Panc1 (cell line): ENCODE results near the gene CCBE1.

ENCODE experiments used
- POLR2AphosphoS5 ChIP-seq: IDR thresholded peaks from 2 replicates; pipeline ENCODE4 v1.6.1; 2012; ENCODE audit warnings: mild to moderate bottlenecking, low read depth, low read length, moderate library complexity
- SIN3A ChIP-seq: IDR thresholded peaks from 2 replicates; pipeline ENCODE4 v1.6.1; 2012; ENCODE audit warnings: low read depth, mild to moderate bottlenecking, low read length, moderate library complexity, borderline replicate concordance; ENCODE audit not compliant: insufficient read depth
- TCF7L2 ChIP-seq: IDR thresholded peaks from 2 replicates; pipeline ENCODE4 v1.6.1; 2011; ENCODE audit warnings: mild to moderate bottlenecking, low read depth, low read length, inconsistent platforms
- TF ChIP-seq, protein P1 (sequence below): fragments of 450-650 bp; IDR thresholded peaks from 2 replicates; pipeline ENCODE4 v1.5.1; 2017; ENCODE audit warnings: mild to moderate bottlenecking
- TF ChIP-seq, protein P2 (sequence below), 2 experiments: IDR thresholded peaks; 2 replicates each; pipeline ENCODE4 v1.6.1; 2011 to 2012; ENCODE audit warnings: low read depth in 2 of 2, control low read depth in 1 of 2, low read length in 1 of 2, mild to moderate bottlenecking in 1 of 2, moderate library complexity in 1 of 2; ENCODE audit not compliant: insufficient read depth in 1 of 2

DNA sequence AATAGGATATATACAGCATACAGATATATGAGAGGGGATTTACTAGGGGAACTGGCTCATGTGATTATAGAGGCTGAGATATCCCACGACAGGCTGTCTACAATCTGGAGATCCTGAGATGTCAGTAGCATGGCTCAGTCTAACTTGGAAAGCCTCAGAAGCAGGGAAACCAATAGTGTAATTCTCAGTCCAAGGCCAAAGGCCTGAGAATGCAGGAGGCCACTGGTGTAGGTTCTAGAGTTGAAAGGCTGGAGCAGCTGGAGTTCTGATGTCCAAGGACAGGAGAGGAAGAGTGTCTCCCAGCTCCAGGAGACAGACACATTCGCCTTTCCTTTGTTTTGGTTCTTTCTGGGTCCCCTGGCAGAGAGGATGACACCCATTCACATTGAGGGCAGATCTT, 20.1 kb upstream of the CCBE1 start:
- no peak for TF ChIP-seq POLR2AphosphoS5
- TF ChIP-seq, protein P1, sequence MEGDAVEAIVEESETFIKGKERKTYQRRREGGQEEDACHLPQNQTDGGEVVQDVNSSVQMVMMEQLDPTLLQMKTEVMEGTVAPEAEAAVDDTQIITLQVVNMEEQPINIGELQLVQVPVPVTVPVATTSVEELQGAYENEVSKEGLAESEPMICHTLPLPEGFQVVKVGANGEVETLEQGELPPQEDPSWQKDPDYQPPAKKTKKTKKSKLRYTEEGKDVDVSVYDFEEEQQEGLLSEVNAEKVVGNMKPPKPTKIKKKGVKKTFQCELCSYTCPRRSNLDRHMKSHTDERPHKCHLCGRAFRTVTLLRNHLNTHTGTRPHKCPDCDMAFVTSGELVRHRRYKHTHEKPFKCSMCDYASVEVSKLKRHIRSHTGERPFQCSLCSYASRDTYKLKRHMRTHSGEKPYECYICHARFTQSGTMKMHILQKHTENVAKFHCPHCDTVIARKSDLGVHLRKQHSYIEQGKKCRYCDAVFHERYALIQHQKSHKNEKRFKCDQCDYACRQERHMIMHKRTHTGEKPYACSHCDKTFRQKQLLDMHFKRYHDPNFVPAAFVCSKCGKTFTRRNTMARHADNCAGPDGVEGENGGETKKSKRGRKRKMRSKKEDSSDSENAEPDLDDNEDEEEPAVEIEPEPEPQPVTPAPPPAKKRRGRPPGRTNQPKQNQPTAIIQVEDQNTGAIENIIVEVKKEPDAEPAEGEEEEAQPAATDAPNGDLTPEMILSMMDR: no peak
- TF ChIP-seq SIN3A: no peak
- no peak for TF ChIP-seq TCF7L2
- TF ChIP-seq, protein P2, sequence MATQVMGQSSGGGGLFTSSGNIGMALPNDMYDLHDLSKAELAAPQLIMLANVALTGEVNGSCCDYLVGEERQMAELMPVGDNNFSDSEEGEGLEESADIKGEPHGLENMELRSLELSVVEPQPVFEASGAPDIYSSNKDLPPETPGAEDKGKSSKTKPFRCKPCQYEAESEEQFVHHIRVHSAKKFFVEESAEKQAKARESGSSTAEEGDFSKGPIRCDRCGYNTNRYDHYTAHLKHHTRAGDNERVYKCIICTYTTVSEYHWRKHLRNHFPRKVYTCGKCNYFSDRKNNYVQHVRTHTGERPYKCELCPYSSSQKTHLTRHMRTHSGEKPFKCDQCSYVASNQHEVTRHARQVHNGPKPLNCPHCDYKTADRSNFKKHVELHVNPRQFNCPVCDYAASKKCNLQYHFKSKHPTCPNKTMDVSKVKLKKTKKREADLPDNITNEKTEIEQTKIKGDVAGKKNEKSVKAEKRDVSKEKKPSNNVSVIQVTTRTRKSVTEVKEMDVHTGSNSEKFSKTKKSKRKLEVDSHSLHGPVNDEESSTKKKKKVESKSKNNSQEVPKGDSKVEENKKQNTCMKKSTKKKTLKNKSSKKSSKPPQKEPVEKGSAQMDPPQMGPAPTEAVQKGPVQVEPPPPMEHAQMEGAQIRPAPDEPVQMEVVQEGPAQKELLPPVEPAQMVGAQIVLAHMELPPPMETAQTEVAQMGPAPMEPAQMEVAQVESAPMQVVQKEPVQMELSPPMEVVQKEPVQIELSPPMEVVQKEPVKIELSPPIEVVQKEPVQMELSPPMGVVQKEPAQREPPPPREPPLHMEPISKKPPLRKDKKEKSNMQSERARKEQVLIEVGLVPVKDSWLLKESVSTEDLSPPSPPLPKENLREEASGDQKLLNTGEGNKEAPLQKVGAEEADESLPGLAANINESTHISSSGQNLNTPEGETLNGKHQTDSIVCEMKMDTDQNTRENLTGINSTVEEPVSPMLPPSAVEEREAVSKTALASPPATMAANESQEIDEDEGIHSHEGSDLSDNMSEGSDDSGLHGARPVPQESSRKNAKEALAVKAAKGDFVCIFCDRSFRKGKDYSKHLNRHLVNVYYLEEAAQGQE (IDR thresholded peaks at IDR 0.05; ENCODE audit: insufficient read depth in 1 of 2, low read depth in 2 of 2, low read length in 1 of 2): no peak
